ENCODE results near the gene FGR.

DNA sequence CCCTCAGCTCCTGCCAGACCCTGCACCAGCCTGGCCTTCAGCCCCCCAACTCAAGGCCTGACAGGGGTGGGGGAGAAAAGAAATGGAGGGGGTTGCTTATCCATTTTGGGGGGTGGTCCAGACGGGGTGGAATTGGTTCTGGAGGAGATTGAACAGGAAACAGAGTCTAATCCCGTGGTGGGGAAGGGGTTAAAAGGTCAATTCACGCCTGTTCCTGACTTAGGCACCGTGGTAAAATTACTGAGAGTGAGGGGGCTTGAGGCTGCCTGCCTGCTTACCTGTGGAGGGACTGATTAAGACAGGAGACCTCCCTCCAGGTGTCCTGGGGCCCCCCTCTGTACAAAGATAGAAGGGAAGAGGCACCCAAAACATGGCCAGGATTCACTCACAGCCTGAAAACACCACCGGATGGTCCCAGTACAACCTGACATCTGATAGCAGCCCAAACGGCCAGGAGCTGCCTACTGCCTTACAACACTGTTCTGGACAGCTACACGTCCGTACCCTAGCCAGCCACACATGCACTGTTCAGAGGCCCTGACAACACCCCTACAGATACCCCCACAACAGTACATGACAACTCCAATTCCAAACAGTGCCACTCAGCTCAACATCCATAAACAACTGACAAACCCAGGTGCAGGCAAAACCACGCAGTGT is 62.8 kb downstream of the FGR start:
- TF ChIP-seq TAF1 (IDR thresholded peaks at IDR 0.05; ENCODE audit: low read depth, low read length), result no peak
- no peak for TF ChIP-seq POLR2AphosphoS5 (IDR thresholded peaks at IDR 0.05; ENCODE audit: low read depth, low read length)
- TF ChIP-seq POLR2A (IDR thresholded peaks at IDR 0.05; ENCODE audit: low read depth, low read length), result no peak
- no peak for TF ChIP-seq SPI1 (IDR thresholded peaks at IDR 0.05; ENCODE audit: low read depth, low read length)
- TF ChIP-seq PAX5 (IDR thresholded peaks at IDR 0.05; ENCODE audit: insufficient read depth, low read length, severe bottlenecking), result no peak
